ENCODE measurements around the gene MACROH2A1.

MACROH2A1 gene

DNA sequence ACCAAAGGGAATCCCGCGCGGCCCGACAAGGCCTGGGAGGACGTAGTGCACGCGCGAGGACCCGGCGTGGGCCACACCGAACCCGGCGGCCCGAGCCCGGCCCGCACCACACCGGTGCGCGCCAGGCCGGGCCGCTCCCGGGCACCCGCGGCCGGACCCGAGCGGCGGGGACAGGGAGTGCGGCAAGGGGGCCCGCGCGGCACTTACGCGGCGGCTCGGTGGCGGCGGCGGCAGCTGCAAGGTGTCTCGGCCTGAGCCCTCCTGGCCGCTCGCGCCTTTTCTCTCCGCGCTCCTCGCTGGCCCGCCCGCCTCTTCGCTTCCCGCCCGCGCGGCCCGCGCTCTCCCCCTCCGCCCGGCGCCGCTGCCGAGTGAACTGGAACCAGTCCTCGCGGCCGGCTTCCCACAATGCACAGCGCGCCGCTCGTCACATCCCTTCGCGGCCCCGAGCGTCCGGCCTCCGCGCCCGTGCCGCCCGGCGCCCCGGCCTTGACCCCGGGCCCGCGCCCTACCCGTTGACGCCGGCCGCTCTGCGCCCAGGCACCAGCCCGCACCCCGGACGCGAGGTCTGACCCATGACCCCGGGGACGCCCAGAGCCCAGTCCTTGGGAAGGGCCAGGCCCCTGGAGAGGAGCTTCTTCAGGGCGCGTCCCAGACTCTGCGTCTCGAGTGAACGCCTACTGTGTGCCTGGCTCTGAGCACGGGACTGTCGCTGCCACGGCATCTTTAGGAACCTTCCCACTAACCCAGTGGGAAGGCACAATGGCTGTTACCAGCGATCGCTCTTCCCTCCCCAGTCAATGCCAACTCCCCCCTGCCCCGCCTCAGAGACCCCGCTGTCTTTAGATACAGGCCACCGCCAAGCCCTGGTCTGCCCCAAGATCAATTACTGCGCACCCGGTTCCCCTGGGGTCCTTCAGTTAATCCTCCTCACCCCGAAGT lies at the start of gene MACROH2A1:
Gene MACROH2A1 (minus strand): TSS at position 377 of the 939 bp plus-strand sequence. CDS start 10,138 bp downstream, outside the sequence.
- peaks cover 14% of the 10 kb centered on the region for H3K36me3 Mint-ChIP-seq
- DNase-seq = peak; percentile 90
- no peaks in the 10 kb centered on the region for H3K9me3 Mint-ChIP-seq
- peak within 1 kb of the TSS; percentile 94 for H3K27ac Mint-ChIP-seq
- H3K4me3 Mint-ChIP-seq = peak within 1 kb of the TSS; percentile 87
- H3K27me3 Mint-ChIP-seq = peaks cover 17% of the 10 kb centered on the region
- H3K4me1 Mint-ChIP-seq = peaks cover 46% of the 10 kb centered on the region
- CTCF ChIA-PET = interaction anchor here (0.9 to 1.3 kb wide), 2 partner anchors 12 to 26 kb away, joined by 3 to 6 read pairs; no protein-coding TSS in a partner anchor

DNA sequence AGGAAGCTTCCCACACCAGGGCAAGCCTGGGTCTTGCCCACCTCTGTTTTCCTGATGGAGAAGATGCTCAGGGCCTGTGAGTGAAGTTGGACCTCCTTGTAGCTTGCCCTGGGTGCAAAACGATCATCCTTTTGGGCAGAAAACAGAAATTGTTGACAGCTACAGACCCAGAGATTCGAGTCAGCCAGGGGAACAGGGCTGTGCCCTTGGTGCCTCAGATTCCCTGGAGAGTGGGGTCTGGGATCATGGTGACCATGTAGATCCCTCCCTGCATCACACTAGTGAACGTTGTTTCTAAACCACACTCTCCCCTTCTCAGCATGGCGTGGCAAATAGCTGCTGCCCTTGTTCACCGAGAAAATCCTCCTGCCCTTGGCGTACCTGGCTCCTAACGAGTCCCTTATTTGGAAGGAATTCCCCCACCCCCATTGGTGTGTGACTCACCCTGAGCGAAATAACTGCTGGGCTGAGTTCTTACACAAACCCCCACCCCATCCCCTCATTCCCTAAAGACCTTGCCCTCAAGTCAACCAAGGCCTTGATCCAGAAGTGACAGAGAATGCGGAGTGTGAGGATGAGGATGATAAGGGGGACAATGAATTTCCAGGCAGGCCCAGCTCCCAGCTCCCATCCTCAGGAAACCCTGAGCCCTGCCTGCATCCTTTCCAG lies 49.2 kb upstream of the MACROH2A1 start:
- H3K4me3 Mint-ChIP-seq = no peak overlapping the region
- H3K4me1 Mint-ChIP-seq = no peaks in the 10 kb centered on the region
- peaks cover 47% of the 10 kb centered on the region for H3K27me3 Mint-ChIP-seq
- H3K36me3 Mint-ChIP-seq = no peaks in the 10 kb centered on the region
- no peaks in the 10 kb centered on the region for H3K9me3 Mint-ChIP-seq
- no peak overlapping the region for H3K27ac Mint-ChIP-seq
- no peak for DNase-seq
- CTCF ChIA-PET = interaction anchor here (1.4 to 1.6 kb wide), 2 partner anchors 9 to 118 kb away, joined by 3 to 7 read pairs; no protein-coding TSS in a partner anchor

GRCh38 chr5:135447298-135447929 lies 48.4 kb upstream of the MACROH2A1 start, which contains the start of gene DCANP1:
Gene DCANP1, minus strand, starts transcription at chr5:135447348. Its CDS starts 240 bp downstream, at chr5:135447108.
- Mint-ChIP-seq H3K36me3 (no peaks in the 10 kb centered on the region), H3K9me3 (no peaks in the 10 kb centered on the region), H3K4me3 (no peak within 1 kb of the TSS), H3K27me3 (peaks cover 48% of the 10 kb centered on the region), H3K4me1 (no peaks in the 10 kb centered on the region), H3K27ac (no peak within 1 kb of the TSS)
- DNase-seq = no peak
- CTCF ChIA-PET = interaction anchor here (0.9 to 2.6 kb wide), 3 partner anchors 15 to 119 kb away, joined by 3 to 12 read pairs (median 3); no protein-coding TSS in a partner anchor

DNA sequence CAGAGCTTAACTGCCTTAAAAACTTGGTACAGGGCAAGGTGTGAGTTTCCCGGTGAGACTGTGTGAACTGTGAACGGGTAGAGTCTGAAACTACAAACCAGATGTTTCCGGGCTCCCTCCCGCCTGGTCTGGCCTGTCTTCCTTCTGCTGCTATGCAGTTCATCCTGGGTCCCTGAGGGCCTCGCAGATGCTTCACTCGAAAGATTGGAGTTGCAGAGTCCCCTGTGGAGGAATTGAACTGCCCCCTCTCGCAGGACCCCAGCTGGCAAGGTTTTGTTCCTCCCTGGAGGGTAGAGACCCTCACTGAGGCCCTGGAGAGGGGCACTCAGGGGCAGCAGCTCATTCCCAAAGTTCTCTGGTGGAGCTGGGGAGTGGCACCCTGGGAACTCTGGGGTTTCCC lies 47.6 kb upstream of the MACROH2A1 start:
- CTCF ChIA-PET = interaction anchor here (0.9 to 2.6 kb wide), 3 partner anchors 15 to 114 kb away, joined by 3 to 12 read pairs (median 3); no protein-coding TSS in a partner anchor
- H3K27ac Mint-ChIP-seq = no peak overlapping the region

GRCh38 chr5:135446206-135446605 lies 47.2 kb upstream of the MACROH2A1 start:
- H3K4me3 Mint-ChIP-seq = no peak overlapping the region
- H3K27me3 Mint-ChIP-seq = peaks cover 43% of the 10 kb centered on the region
- CTCF ChIA-PET = interaction anchor here (0.8 to 2.6 kb wide), 3 partner anchors 12 to 115 kb away, joined by 3 to 12 read pairs (median 3); no protein-coding TSS in a partner anchor
- H3K9me3 Mint-ChIP-seq = no peaks in the 10 kb centered on the region
- no peak for DNase-seq
- H3K27ac Mint-ChIP-seq = no peak overlapping the region
- no peaks in the 10 kb centered on the region for H3K36me3 Mint-ChIP-seq
- H3K4me1 Mint-ChIP-seq = no peaks in the 10 kb centered on the region

More for the DNA sequence above, 47.6 kb upstream of the MACROH2A1 start:
- H3K9me3 Mint-ChIP-seq = no peaks in the 10 kb centered on the region
- H3K4me1 Mint-ChIP-seq = no peaks in the 10 kb centered on the region
- H3K4me3 Mint-ChIP-seq = no peak overlapping the region
- no peak for DNase-seq
- H3K27me3 Mint-ChIP-seq = peaks cover 42% of the 10 kb centered on the region
- H3K36me3 Mint-ChIP-seq = no peaks in the 10 kb centered on the region

DNA sequence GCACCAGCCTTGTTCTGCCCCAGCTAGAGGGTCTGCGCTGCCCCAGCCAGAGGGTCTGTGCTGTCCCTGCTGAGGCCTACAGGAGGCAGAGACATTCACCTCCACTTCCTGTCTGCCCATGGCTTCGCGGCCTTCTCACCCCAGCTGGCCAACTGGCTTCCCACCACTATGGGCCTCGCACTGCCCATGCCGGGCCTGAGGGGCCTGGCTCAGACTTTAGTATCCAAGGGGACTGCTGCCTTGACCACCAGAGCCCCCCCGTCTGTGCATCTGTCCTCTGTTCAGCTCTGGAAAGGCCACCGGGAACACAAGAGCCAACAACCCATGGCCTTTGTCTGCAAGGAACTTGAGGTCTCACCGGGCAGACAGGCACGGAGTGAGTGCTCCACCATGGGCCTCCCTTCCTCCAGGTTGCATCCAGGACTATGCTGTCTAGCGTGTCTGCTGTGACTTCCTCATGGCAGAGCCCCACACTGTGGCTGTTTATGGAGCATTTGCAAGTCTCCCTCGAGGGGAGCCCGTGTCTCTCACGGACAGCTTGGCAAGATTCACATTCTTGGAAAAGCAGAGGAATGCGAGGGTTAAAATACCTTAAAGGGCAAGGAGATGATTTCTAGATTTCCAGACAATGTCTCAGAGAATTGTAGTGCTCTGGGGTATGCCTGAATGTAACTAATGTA lies 46.4 kb upstream of the MACROH2A1 start:
- peaks cover 40% of the 10 kb centered on the region for H3K27me3 Mint-ChIP-seq
- H3K4me3 Mint-ChIP-seq = no peak overlapping the region
- H3K27ac Mint-ChIP-seq = no peak overlapping the region
- H3K36me3 Mint-ChIP-seq = no peaks in the 10 kb centered on the region
- CTCF ChIA-PET = interaction anchor here (0.8 to 2.6 kb wide), 3 partner anchors 12 to 116 kb away, joined by 3 to 12 read pairs (median 3); no protein-coding TSS in a partner anchor
- H3K9me3 Mint-ChIP-seq = no peaks in the 10 kb centered on the region
- no peak for DNase-seq
- H3K4me1 Mint-ChIP-seq = no peaks in the 10 kb centered on the region

GRCh38 chr5:135444881-135445280 lies 45.9 kb upstream of the MACROH2A1 start:
- H3K9me3 Mint-ChIP-seq = no peaks in the 10 kb centered on the region
- peaks cover 41% of the 10 kb centered on the region for H3K27me3 Mint-ChIP-seq
- no peak overlapping the region for H3K27ac Mint-ChIP-seq
- DNase-seq = no peak
- no peak overlapping the region for H3K4me3 Mint-ChIP-seq
- no peaks in the 10 kb centered on the region for H3K4me1 Mint-ChIP-seq
- CTCF ChIA-PET = interaction anchor here (0.9 to 1.8 kb wide), 2 partner anchors 11 to 17 kb away, joined by 4 to 6 read pairs; no protein-coding TSS in a partner anchor
- no peaks in the 10 kb centered on the region for H3K36me3 Mint-ChIP-seq

GRCh38 chr5:135444360-135444759 lies 45.3 kb upstream of the MACROH2A1 start:
- CTCF ChIA-PET = interaction anchor here (0.9 to 1.8 kb wide), 2 partner anchors 11 to 17 kb away, joined by 4 to 6 read pairs; no protein-coding TSS in a partner anchor
- DNase-seq = no peak
- peaks cover 42% of the 10 kb centered on the region for H3K27me3 Mint-ChIP-seq
- no peak overlapping the region for H3K4me3 Mint-ChIP-seq
- H3K36me3 Mint-ChIP-seq = no peaks in the 10 kb centered on the region
- no peaks in the 10 kb centered on the region for H3K9me3 Mint-ChIP-seq
- H3K4me1 Mint-ChIP-seq = no peaks in the 10 kb centered on the region
- no peak overlapping the region for H3K27ac Mint-ChIP-seq

GRCh38 chr5:135443161-135443960 lies 44.3 kb upstream of the MACROH2A1 start:
- CTCF ChIA-PET = interaction anchor here (1.8 to 2.3 kb wide), 2 partner anchors 15 to 18 kb away, joined by 6 to 9 read pairs; no protein-coding TSS in a partner anchor
- Mint-ChIP-seq H3K27me3 (peaks cover 46% of the 10 kb centered on the region), H3K27ac (no peak overlapping the region), H3K36me3 (no peaks in the 10 kb centered on the region), H3K4me3 (no peak overlapping the region), H3K4me1 (no peaks in the 10 kb centered on the region), H3K9me3 (no peaks in the 10 kb centered on the region)
- DNase-seq = no peak

DNA sequence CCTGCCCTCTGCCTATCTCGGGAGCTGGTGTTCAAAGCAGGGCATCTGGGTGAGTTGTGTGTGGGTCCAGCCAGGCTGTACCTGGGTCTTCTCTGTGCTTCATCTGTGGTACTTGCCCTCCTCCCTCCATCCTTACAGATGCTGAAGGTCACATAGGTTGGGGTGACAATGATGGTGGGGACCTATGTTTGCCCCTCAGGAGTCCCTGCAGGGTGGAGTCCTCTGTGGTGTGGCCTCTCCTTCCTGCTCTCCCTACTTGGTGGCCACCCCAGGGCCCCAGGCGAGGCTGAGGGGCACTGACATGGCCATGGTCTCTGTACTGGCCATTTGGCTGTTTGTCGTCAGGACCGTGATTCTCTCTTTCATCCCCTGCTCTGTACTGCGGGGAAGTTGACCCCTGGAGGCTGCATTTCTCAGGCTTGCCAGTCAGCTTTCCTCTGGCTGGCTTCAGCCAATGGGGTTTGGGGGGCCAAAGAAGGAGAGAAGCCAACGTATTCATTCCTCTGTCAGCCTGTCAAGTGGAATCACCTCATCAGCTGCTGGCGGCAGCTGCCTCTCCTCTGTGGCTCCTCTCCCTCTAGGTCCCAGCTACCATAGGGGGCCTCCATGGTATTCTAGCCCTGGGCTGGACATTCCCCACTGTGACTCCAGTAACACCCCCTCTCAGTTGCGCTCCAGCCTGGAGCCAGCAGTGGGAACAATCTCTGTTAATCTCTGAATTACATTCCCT lies 43.6 kb upstream of the MACROH2A1 start:
- Mint-ChIP-seq H3K27ac (no peak overlapping the region), H3K4me1 (no peaks in the 10 kb centered on the region), H3K36me3 (no peaks in the 10 kb centered on the region), H3K9me3 (no peaks in the 10 kb centered on the region), H3K4me3 (no peak overlapping the region), H3K27me3 (peaks cover 47% of the 10 kb centered on the region)
- CTCF ChIA-PET = interaction anchor here (1.0 to 2.3 kb wide), 2 partner anchors 15 to 21 kb away, joined by 4 to 9 read pairs; no protein-coding TSS in a partner anchor
- DNase-seq = no peak

DNA sequence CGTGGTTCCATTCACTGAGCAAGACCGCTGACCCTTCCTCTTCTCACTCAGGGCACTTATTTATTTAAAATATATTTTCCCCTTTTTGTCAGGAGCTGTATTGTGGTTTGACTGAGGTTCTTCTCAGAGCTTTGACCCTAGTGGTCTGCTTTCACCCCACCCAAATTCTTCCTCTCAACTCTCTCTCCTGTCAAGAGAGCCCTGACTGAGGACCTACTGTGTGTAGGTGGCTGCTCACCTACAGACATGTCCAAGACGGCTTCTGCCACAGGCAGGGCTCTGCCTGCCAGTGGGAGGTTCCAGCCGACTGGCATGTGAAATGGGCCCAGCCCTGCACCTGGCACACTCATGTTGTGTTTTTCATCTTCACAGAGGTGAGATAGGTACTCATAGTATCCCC lies 42.9 kb upstream of the MACROH2A1 start:
- CTCF ChIA-PET = interaction anchor here (1.0 to 2.3 kb wide), 2 partner anchors 16 to 22 kb away, joined by 4 to 9 read pairs; no protein-coding TSS in a partner anchor
- Mint-ChIP-seq H3K9me3 (no peaks in the 10 kb centered on the region), H3K27ac (no peak overlapping the region), H3K36me3 (no peaks in the 10 kb centered on the region), H3K27me3 (peaks cover 51% of the 10 kb centered on the region), H3K4me3 (no peak overlapping the region), H3K4me1 (no peaks in the 10 kb centered on the region)
- DNase-seq = no peak

DNA sequence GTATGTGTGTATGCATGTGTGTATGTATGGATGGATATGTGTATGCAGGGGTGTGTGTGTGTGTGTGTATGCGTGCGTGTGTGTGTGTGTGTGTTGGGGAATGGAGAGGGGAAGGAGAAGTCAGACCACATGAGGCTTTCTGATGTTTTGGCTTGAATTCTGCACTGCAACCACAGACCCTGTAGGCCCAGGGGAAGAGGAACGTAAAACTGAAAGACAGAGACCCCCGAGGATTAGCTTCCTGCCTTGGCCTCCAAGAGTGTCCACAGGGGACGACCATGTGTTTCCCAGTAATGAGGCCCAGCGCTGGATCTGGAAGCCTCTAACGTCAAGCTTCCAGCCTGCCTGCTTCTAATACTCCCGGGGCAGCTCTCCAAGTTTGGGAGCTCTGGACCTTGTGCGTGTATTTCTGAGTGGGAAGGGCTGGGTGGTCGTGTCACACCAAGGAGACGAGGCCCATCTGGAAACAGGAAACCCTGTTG lies 42.4 kb upstream of the MACROH2A1 start:
- Mint-ChIP-seq H3K27ac (no peak overlapping the region), H3K4me1 (no peaks in the 10 kb centered on the region), H3K9me3 (no peaks in the 10 kb centered on the region), H3K27me3 (peaks cover 50% of the 10 kb centered on the region), H3K4me3 (no peak overlapping the region), H3K36me3 (no peaks in the 10 kb centered on the region)
- CTCF ChIA-PET = interaction anchor here (1.3 to 2.3 kb wide), 3 partner anchors 17 to 125 kb away, joined by 4 to 9 read pairs (median 8); no protein-coding TSS in a partner anchor
- DNase-seq = no peak
